ENCODE results near the gene EPN3. TPM values are rescaled to one million over a fixed set of nuclear protein-coding genes. Genes with fewer than 3 reads are reported as not detected.
A peak's percentile ranks its signal among the peaks of the same experiment; 100 is the strongest.

The EPN3 gene
- total RNA-seq, 1 donor from 2014 or later = not detected

- H3K27me3 Mint-ChIP-seq (ENCODE audit: low read depth) = peaks cover 29% of the 10 kb centered on the region
- H3K4me3 Mint-ChIP-seq (ENCODE audit: unreplicated experiment) = peak overlapping the region; percentile 68
- no peaks in the 10 kb centered on the region for H3K9me3 Mint-ChIP-seq (ENCODE audit: low read depth)
- H3K4me1 Mint-ChIP-seq (ENCODE audit: low read depth) = peaks cover 17% of the 10 kb centered on the region
- H3K36me3 Mint-ChIP-seq (ENCODE audit: low read depth) = peaks cover 7% of the 10 kb centered on the region
- no peak for TF ChIP-seq CTCF (IDR thresholded peaks at IDR 0.05)
- no peak for DNase-seq (ENCODE audit: low spot score)
- no peak overlapping the region for H3K27ac Mint-ChIP-seq (ENCODE audit: unreplicated experiment)
These were observed 27.2 kb downstream of the EPN3 start for GRCh38 chr17:50559674-50560184.

GRCh38 chr17:50560185-50560824 is 27.8 kb downstream of the EPN3 start, which contains the start of gene CACNA1G:
Gene CACNA1G, plus strand, starts transcription at chr17:50560715. Its CDS starts 745 bp downstream, at chr17:50561460.
- Mint-ChIP-seq H3K4me3 (ENCODE audit: unreplicated experiment) (peak within 1 kb of the TSS; percentile 68), H3K9me3 (ENCODE audit: low read depth) (no peaks in the 10 kb centered on the region), H3K4me1 (ENCODE audit: low read depth) (peaks cover 19% of the 10 kb centered on the region), H3K27ac (ENCODE audit: unreplicated experiment) (no peak within 1 kb of the TSS), H3K36me3 (ENCODE audit: low read depth) (peaks cover 2% of the 10 kb centered on the region), H3K27me3 (ENCODE audit: low read depth) (peaks cover 33% of the 10 kb centered on the region)
- TF ChIP-seq CTCF (IDR thresholded peaks at IDR 0.05) = peak; percentile 10
- no peak for DNase-seq (ENCODE audit: low spot score)

DNA sequence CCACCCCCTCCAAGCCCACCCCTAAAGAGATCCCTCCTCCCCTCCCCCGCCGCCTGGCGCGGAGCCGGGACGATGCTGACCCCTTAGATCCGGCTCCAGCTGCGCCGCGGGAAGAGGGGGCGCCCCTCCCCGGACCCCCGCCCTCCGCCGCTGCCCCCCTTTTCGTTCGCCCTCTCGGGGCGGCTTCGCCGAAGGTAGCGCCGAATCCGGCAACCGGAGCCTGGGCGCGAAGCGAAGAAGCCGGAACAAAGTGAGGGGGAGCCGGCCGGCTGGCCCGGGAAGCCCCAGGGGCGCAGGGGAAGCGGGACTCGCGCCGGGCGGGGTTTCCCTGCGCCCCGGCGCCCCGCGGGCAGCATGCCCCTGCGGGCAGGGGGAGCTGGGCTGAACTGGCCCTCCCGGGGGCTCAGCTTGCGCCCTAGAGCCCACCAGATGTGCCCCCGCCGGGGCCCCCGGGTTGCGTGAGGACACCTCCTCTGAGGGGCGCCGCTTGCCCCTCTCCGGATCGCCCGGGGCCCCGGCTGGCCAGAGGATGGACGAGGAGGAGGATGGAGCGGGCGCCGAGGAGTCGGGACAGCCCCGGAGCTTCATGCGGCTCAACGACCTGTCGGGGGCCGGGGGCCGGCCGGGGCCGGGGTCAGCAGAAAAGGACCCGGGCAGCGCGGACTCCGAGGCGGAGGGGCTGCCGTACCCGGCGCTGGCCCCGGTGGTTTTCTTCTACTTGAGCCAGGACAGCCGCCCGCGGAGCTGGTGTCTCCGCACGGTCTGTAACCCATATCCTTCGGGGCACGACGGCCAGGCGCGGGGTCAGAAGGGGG is 28.6 kb downstream of the EPN3 start:
- H3K4me3 Mint-ChIP-seq (ENCODE audit: unreplicated experiment) = no peak overlapping the region
- peaks cover 19% of the 10 kb centered on the region for H3K4me1 Mint-ChIP-seq (ENCODE audit: low read depth)
- peaks cover 1% of the 10 kb centered on the region for H3K36me3 Mint-ChIP-seq (ENCODE audit: low read depth)
- TF ChIP-seq CTCF (IDR thresholded peaks at IDR 0.05) = no peak
- no peak overlapping the region for H3K27ac Mint-ChIP-seq (ENCODE audit: unreplicated experiment)
- DNase-seq (ENCODE audit: low spot score) = no peak
- peaks cover 39% of the 10 kb centered on the region for H3K27me3 Mint-ChIP-seq (ENCODE audit: low read depth)
- no peaks in the 10 kb centered on the region for H3K9me3 Mint-ChIP-seq (ENCODE audit: low read depth)

- peaks cover 45% of the 10 kb centered on the region for H3K27me3 Mint-ChIP-seq (ENCODE audit: low read depth)
- DNase-seq (ENCODE audit: low spot score) = no peak
- H3K4me3 Mint-ChIP-seq (ENCODE audit: unreplicated experiment) = no peak overlapping the region
- H3K27ac Mint-ChIP-seq (ENCODE audit: unreplicated experiment) = no peak overlapping the region
- no peak for TF ChIP-seq CTCF (IDR thresholded peaks at IDR 0.05)
- peaks cover 19% of the 10 kb centered on the region for H3K4me1 Mint-ChIP-seq (ENCODE audit: low read depth)
- H3K36me3 Mint-ChIP-seq (ENCODE audit: low read depth) = peaks cover 1% of the 10 kb centered on the region
- H3K9me3 Mint-ChIP-seq (ENCODE audit: low read depth) = no peaks in the 10 kb centered on the region
These were observed 29.2 kb downstream of the EPN3 start for GRCh38 chr17:50561746-50562141.

Data from chondrocyte (in vitro differentiated cells).